GM12878 (cell line): ENCODE measurements around the gene KRT4. TPM values are rescaled to one million over a fixed set of nuclear protein-coding genes. Genes with fewer than 3 reads are reported as not detected.
"Not testable (repeated sequence)": the region's sequence is repeated elsewhere in the genome, so short reads cannot be mapped to it uniquely, and the experiment has no call there.

Source experiments
- ATAC-seq: fragments of 200-7000 bp; cut with Tn5 transposase; 3 replicates; pipeline ENCODE4 v1.9.1; 2020; ENCODE audit warnings: mild to moderate bottlenecking, moderate library complexity
- BruUV-seq: library from RNA; stranded (reverse); fragments of 400-500 nt; replicated peaks from 2 replicates; lab custom pipeline; 2021; lab: Mats Ljungman, UMichigan
- CTCF ChIA-PET: fragments of 300-600 bp; sonication (Branson Sonifier 250); formaldehyde crosslinking; extraction: SDS; loops from one replicate; lab custom pipeline; 2021; ENCODE audit warnings: inconsistent platforms; lab: Yijun Ruan, JAX
- POLR2A ChIA-PET: fragments of 350-600 bp; formaldehyde crosslinking; extraction: SDS; loops from one replicate; lab custom pipeline; 2021; ENCODE audit warnings: inconsistent platforms; lab: Charles Lee
- RAD21 ChIA-PET: fragments of 300-600 bp; sonication (Branson Sonifier 250); formaldehyde crosslinking; loops from one replicate; lab custom pipeline; 2023; ENCODE audit warnings: antibody characterized with exemption; ENCODE audit not compliant: unreplicated experiment; lab: Charles Lee
- SMC1A ChIA-PET: fragments of 300-600 bp; sonication (Branson Sonifier 250); formaldehyde crosslinking; loops from one replicate; lab custom pipeline; 2023; ENCODE audit not compliant: unreplicated experiment, uncharacterized antibody; lab: Charles Lee
- DNase-seq: peaks from one replicate; pipeline ENCODE4 v3.0.0-alpha.2; 2011; ENCODE audit warnings: low read depth, low spot score
- FAIRE-seq: peaks from 3 replicates; lab custom pipeline; 2011; peaks lifted over from hg19 to GRCh38; lab: Jason Lieb, UNC
- H2AFZ ChIP-seq: 2 replicates; pipeline ENCODE4 v1.6.0; 2011; ENCODE audit warnings: low read depth, low read length, control low read depth; ENCODE audit not compliant: control insufficient read depth
- H3K27ac ChIP-seq: 2 replicates; pipeline ENCODE4 v1.5.1; 2011; ENCODE audit warnings: control low read depth; ENCODE audit not compliant: control insufficient read depth, insufficient read depth
- H3K27me3 ChIP-seq, 2 experiments: replicated peaks in 1 of 2; 2 replicates each; pipeline versions ENCODE4 v1.6.0 to v1.6.1; 2011; ENCODE audit warnings: low read length in 1 of 2; ENCODE audit not compliant: control insufficient read depth in 2 of 2, insufficient read depth in 2 of 2
- H3K36me3 ChIP-seq, 2 experiments: 2 replicates each; pipeline ENCODE4 v1.5.1; 2011; ENCODE audit warnings: low read length in 1 of 2; ENCODE audit not compliant: control insufficient read depth in 2 of 2, insufficient read depth in 2 of 2
- H3K4me1 ChIP-seq: 2 replicates; pipeline ENCODE4 v1.6.1; 2011; ENCODE audit warnings: mild to moderate bottlenecking, low read length, moderate library complexity, mixed read lengths; ENCODE audit not compliant: control insufficient read depth, insufficient read depth
- H3K4me2 ChIP-seq: 2 replicates; pipeline ENCODE4 v1.6.0; 2011; ENCODE audit warnings: control low read depth; ENCODE audit not compliant: control insufficient read depth, insufficient read depth
- H3K4me3 ChIP-seq: fragments of 200-600 bp; sonication (generic); 2 replicates; pipeline ENCODE4 v1.5.1; 2016
- H3K79me2 ChIP-seq: 2 replicates; pipeline ENCODE4 v1.6.0; 2011; ENCODE audit warnings: low read length; ENCODE audit not compliant: control insufficient read depth, insufficient read depth
- H3K9ac ChIP-seq: 2 replicates; pipeline ENCODE4 v1.8.0; 2011; ENCODE audit warnings: low read length, control low read depth, mixed read lengths; ENCODE audit not compliant: control insufficient read depth, insufficient read depth
- H3K9me3 ChIP-seq: replicated peaks from 3 replicates; pipeline ENCODE4 v1.5.1; 2011; ENCODE audit warnings: mild to moderate bottlenecking, low read length; ENCODE audit not compliant: control insufficient read depth, insufficient read depth
- H4K20me1 ChIP-seq: 2 replicates; pipeline ENCODE4 v1.6.0; 2011; ENCODE audit not compliant: control insufficient read depth, insufficient read depth
- ATF2 ChIP-seq: IDR thresholded peaks from 2 replicates; pipeline ENCODE4 v1.6.1; 2012; ENCODE audit warnings: low read length, inconsistent platforms
- EED ChIP-seq: sonication (generic); IDR thresholded peaks from 2 replicates; pipeline ENCODE4 v1.6.1; 2016; ENCODE audit warnings: antibody characterized with exemption, low read depth
- FOS ChIP-seq: IDR thresholded peaks from 3 replicates; pipeline ENCODE4 v1.6.1; 2011; ENCODE audit warnings: borderline replicate concordance; ENCODE audit not compliant: insufficient read length; ENCODE audit errors: extremely low read depth
- FOXM1 ChIP-seq: IDR thresholded peaks from 2 replicates; pipeline ENCODE4 v1.6.1; 2012; ENCODE audit warnings: low read depth, mild to moderate bottlenecking, inconsistent platforms, low read length, moderate library complexity
- HCFC1 ChIP-seq: fragments of 150-350 bp; IDR thresholded peaks from 2 replicates; pipeline ENCODE4 v1.6.1; 2014; ENCODE audit warnings: low read length
- IRF5 ChIP-seq: fragments of 450-650 bp; IDR thresholded peaks from 2 replicates; pipeline ENCODE4 v1.6.1; 2017; ENCODE audit warnings: borderline replicate concordance
- KAT2A ChIP-seq: conservative IDR thresholded peaks from 2 replicates; pipeline ENCODE4 v1.6.1; 2011; ENCODE audit warnings: low read depth, low read length; ENCODE audit not compliant: control insufficient read depth
- PRDM15 ChIP-seq: fragments of 450-650 bp; formaldehyde crosslinking; IDR thresholded peaks from 2 replicates; pipeline ENCODE4 v1.4.0; 2020; ENCODE audit warnings: mild to moderate bottlenecking, moderate library complexity
- SMAD1 ChIP-seq: fragments of 450-650 bp; IDR thresholded peaks from 2 replicates; pipeline ENCODE4 v1.6.1; 2018; ENCODE audit warnings: mild to moderate bottlenecking, low read depth; ENCODE audit not compliant: partially characterized antibody
- SMC3 ChIP-seq: IDR thresholded peaks from 2 replicates; pipeline ENCODE4 v1.6.1; 2011; ENCODE audit warnings: low read length, improper control_type of control experiment, borderline replicate concordance
- WGBS: methylation state at CpG from one replicate; pipeline ENCODE4 v1.1.6; 2016; ENCODE audit warnings: low lambda C conversion rate; ENCODE audit not compliant: insufficient replicate concordance, insufficient coverage; ENCODE audit errors: missing lambda C conversion rate; 5-methylcytosine and 5-hydroxymethylcytosine counted together
- in situ Hi-C: fragments of 300-500 bp; cut with MboI; formaldehyde crosslinking; loops from 9 replicates; pipeline ENCODE4 v1.14.3; 2018; ENCODE audit warnings: mixed read lengths
- intact Hi-C: fragments of 100-400 bp; cut with micrococcal nuclease; formaldehyde crosslinking; loops from one replicate; pipeline ENCODE4 v1.14.2; 2022; ENCODE audit not compliant: unreplicated experiment
- polyA plus RNA-seq, 11 experiments: library from polyadenylated mRNA; depleted of rRNA in 4 of 11; unstranded in 6 of 11; stranded (reverse) in 5 of 11; fragments of >200 nt; fragmentation: Nextera tagmentation in 4 of 11; fragmentation: Illumina TruSeq in 1 of 11; extraction: Ambion mirVana in 4 of 11; extraction: Trizol in 1 of 11; gene quantifications; 1 replicate in 1 of 11; 2 replicates in 10 of 11; pipeline versions ENCODE4 v1.2.1 to v1.2.3, GENCODE V29; 2011 to 2016; ENCODE audit warnings: inconsistent platforms in 2 of 11, missing spikeins in 2 of 11, low read depth in 1 of 11
- total RNA-seq, 4 experiments: library from RNA; depleted of rRNA in 3 of 4; stranded (reverse); fragments of >200 nt in 3 of 4; fragmentation: Illumina TruSeq in 1 of 4; extraction: Trizol in 1 of 4; gene quantifications; 2 replicates each; pipeline versions ENCODE4 v1.2.1 to v1.2.3, GENCODE V29; 2013 to 2021

Gene KRT4
- total and polyA plus RNA-seq, 10 of the 15 experiments (the other 5 are each of a cell fraction or from before 2014, with no cell fraction given), result not detected

- CTCF ChIA-PET, result interaction anchor here (0.6 kb wide), 1 partner anchor 75 kb away, joined by 4 read pairs; no protein-coding TSS in a partner anchor
- WGBS, result 36% methylated on average over 16 of the region's 17 CpGs
- no peak for TF ChIP-seq SMC3
- TF ChIP-seq ATF2, result no peak
- no peak for TF ChIP-seq HCFC1
- TF ChIP-seq FOXM1, result no peak
- TF ChIP-seq IRF5, result no peak
- TF ChIP-seq PRDM15 (CRISPR knock-in tag), result no peak
- TF ChIP-seq SMAD1, result no peak
- no peak for TF ChIP-seq EED
- no peak for TF ChIP-seq FOS
- no peak for TF ChIP-seq KAT2A
- TF ChIP-seq, all 136 proteins: peak for 0
- Histone ChIP-seq H4K20me1 (no peaks in the 10 kb centered on the region), H3K36me3 (no peaks in the 10 kb centered on the region), H3K79me2 (no peaks in the 10 kb centered on the region), H3K27ac (no peak within 1 kb of the TSS), H3K9ac (no peak within 1 kb of the TSS), H2AFZ (no peak within 1 kb of the TSS), H3K4me3 (no peak within 1 kb of the TSS), H3K27me3 (no peaks in the 10 kb centered on the region; a peak in 2 of 4 replicates), H3K9me3 (no peaks in the 10 kb centered on the region), H3K4me2 (no peak within 1 kb of the TSS), H3K4me1 (no peaks in the 10 kb centered on the region)
- SMC1A ChIA-PET, result no interaction called here
- no TSS peak for BruUV-seq
- POLR2A ChIA-PET, result interaction anchor here (0.6 kb wide), 1 partner anchor 9 kb away, joined by 3 read pairs; no protein-coding TSS in a partner anchor
- in situ Hi-C loops, result no loop called here
- no peak for FAIRE-seq
- RAD21 ChIA-PET, result interaction anchor here (1.0 kb wide), 1 partner anchor 19 kb away, joined by 3 read pairs; the partner anchor contains the start of gene KRT76
- intact Hi-C loops, result no loop called here
- no peak for DNase-seq
- no peak for ATAC-seq
Observed at GRCh38 chr12:52795694-52796428, 18.1 kb downstream of the KRT4 start, which contains the start of gene KRT3. Gene KRT3 (minus strand): TSS chr12:52796117. CDS start chr12:52796042, 75 bp downstream.

- BruUV-seq, ATAC-seq: not testable (repeated sequence)
- RAD21 ChIA-PET, result interaction anchor here (1.0 kb wide), 1 partner anchor 18 kb away, joined by 3 read pairs; the partner anchor contains the start of gene KRT76
Observed at GRCh38 chr12:52795332-52795674, 18.6 kb downstream of the KRT4 start.

More at GRCh38 chr12:52795332-52795674, 18.6 kb downstream of the KRT4 start:
- CTCF ChIA-PET, SMC1A ChIA-PET, H3K9ac ChIP-seq, H4K20me1 ChIP-seq, H3K36me3 ChIP-seq, in situ Hi-C loops, DNase-seq, H2AFZ ChIP-seq, H3K27ac ChIP-seq, POLR2A ChIA-PET, H3K4me3 ChIP-seq, H3K79me2 ChIP-seq, intact Hi-C loops, H3K9me3 ChIP-seq, H3K4me2 ChIP-seq, FAIRE-seq, H3K4me1 ChIP-seq, H3K27me3 ChIP-seq: not testable (repeated sequence)
- WGBS, result 4% methylated on average over 2 of the region's 2 CpGs
